H1 (cell line): ENCODE measurements around the gene CD37. TPM values are rescaled to one million over a fixed set of nuclear protein-coding genes. Genes with fewer than 3 reads are reported as not detected.

ENCODE experiments used
- CTCF ChIA-PET: fragments of 300-600 bp; sonication (Branson Sonifier 250); formaldehyde crosslinking; loops from one replicate; lab custom pipeline; 2021; ENCODE audit not compliant: partially characterized antibody; lab: Charles Lee
- POLR2A ChIA-PET: fragments of 300-600 bp; sonication (Branson Sonifier 250); formaldehyde crosslinking; loops from one replicate; lab custom pipeline; 2021; ENCODE audit warnings: inconsistent platforms; ENCODE audit not compliant: partially characterized antibody; lab: Charles Lee
- DNase-seq, 2 experiments: peaks; one replicate each; pipeline versions ENCODE4 v3.0.0 to v3.0.0-alpha.2; 2010 to 2022; ENCODE audit warnings: low spot score in 2 of 2, low read depth in 1 of 2, mixed read lengths in 1 of 2
- FAIRE-seq: peaks from 2 replicates; lab custom pipeline; 2011; peaks lifted over from hg19 to GRCh38; lab: Jason Lieb, UNC
- H2AFZ ChIP-seq: 2 replicates; pipeline ENCODE4 v1.8.1; 2012; ENCODE audit warnings: low read length, inconsistent platforms
- H2AK5ac ChIP-seq: 2 replicates; pipeline ENCODE4 v1.6.1; 2013; ENCODE audit warnings: low read depth, low read length
- H2BK120ac ChIP-seq: replicated peaks from 2 replicates; pipeline ENCODE3; 2013; ENCODE audit warnings: low read depth, low read length, inconsistent platforms
- H2BK12ac ChIP-seq: 2 replicates; pipeline ENCODE4 v1.6.1; 2013; ENCODE audit warnings: low read depth, low read length
- H2BK15ac ChIP-seq: 2 replicates; pipeline ENCODE4 v1.6.1; 2013; ENCODE audit warnings: low read length
- H2BK20ac ChIP-seq: 2 replicates; pipeline ENCODE4 v1.6.1; 2013; ENCODE audit warnings: low read length
- H2BK5ac ChIP-seq: 2 replicates; pipeline ENCODE4 v1.6.1; 2013; ENCODE audit warnings: low read depth, low read length
- H3K14ac ChIP-seq: 2 replicates; pipeline ENCODE4 v1.6.1; 2013; ENCODE audit warnings: inconsistent platforms; ENCODE audit not compliant: insufficient read length
- H3K18ac ChIP-seq: 2 replicates; pipeline ENCODE4 v1.6.1; 2013; ENCODE audit warnings: low read length; ENCODE audit errors: extremely low read depth
- H3K23ac ChIP-seq: 2 replicates; pipeline ENCODE4 v1.6.1; 2013; ENCODE audit warnings: inconsistent platforms; ENCODE audit not compliant: insufficient read length
- H3K23me2 ChIP-seq: 2 replicates; pipeline ENCODE4 v1.6.1; 2013; ENCODE audit warnings: low read depth, low read length
- H3K27ac ChIP-seq: 2 replicates; pipeline ENCODE4 v1.6.1; 2011; ENCODE audit warnings: low read depth, low read length, inconsistent platforms
- H3K27me3 ChIP-seq, 4 experiments: replicated peaks in 1 of 4; 1 replicate in 1 of 4; 2 replicates in 3 of 4; pipeline versions ENCODE4 v1.6.1 to v1.8.1; 2011 to 2013; ENCODE audit warnings: low read length in 3 of 4, mild to moderate bottlenecking in 3 of 4, inconsistent platforms in 2 of 4, mixed read lengths in 2 of 4, moderate library complexity in 1 of 4; ENCODE audit not compliant: control insufficient read depth in 3 of 4, insufficient read depth in 3 of 4; ENCODE audit errors: extremely low read depth in 1 of 4
- H3K36me3 ChIP-seq, 4 experiments: 2 replicates each; pipeline versions ENCODE4 v1.6.1 to v1.8.1; 2011 to 2013; ENCODE audit warnings: mild to moderate bottlenecking in 4 of 4, low read length in 3 of 4, moderate library complexity in 2 of 4, control low read depth in 1 of 4, inconsistent platforms in 1 of 4; ENCODE audit not compliant: insufficient read depth in 4 of 4, control insufficient read depth in 2 of 4
- H3K4ac ChIP-seq: replicated peaks from 2 replicates; pipeline ENCODE3; 2013; ENCODE audit warnings: low read length, low read depth, mixed read lengths, inconsistent platforms; ENCODE audit not compliant: insufficient read length
- H3K4me1 ChIP-seq, 4 experiments: replicated peaks in 1 of 4; 1 replicate in 1 of 4; 2 replicates in 3 of 4; pipeline versions ENCODE4 v1.6.1 to v1.8.1; 2011 to 2013; ENCODE audit warnings: low read length in 3 of 4, inconsistent platforms in 2 of 4, mixed read lengths in 1 of 4; ENCODE audit not compliant: insufficient read depth in 4 of 4, control insufficient read depth in 3 of 4
- H3K4me2 ChIP-seq, 2 experiments: 2 replicates each; pipeline versions ENCODE4 v1.6.1 to v1.8.1; 2011 to 2013; ENCODE audit warnings: low read depth in 2 of 2, low read length in 2 of 2, control low read depth in 1 of 2, inconsistent platforms in 1 of 2, mild to moderate bottlenecking in 1 of 2; ENCODE audit not compliant: insufficient read depth in 1 of 2
- H3K4me3 ChIP-seq, 4 experiments: fragments of 200-600, 300-600 bp in 1 of 4; sonication (generic), shearing (Covaris generic), sonication (Bioruptor Twin) in 1 of 4; 2 replicates each; pipeline versions ENCODE4 v1.5.1 to v1.8.1; 2011 to 2016; ENCODE audit warnings: low read length in 4 of 4, low read depth in 3 of 4, control low read depth in 2 of 4, inconsistent platforms in 2 of 4, mild to moderate bottlenecking in 2 of 4, mixed read lengths in 1 of 4, moderate library complexity in 1 of 4; ENCODE audit not compliant: insufficient read depth in 2 of 4; ENCODE audit errors: extremely low read depth in 1 of 4
- H3K56ac ChIP-seq: replicated peaks from 2 replicates; pipeline ENCODE3; 2013; ENCODE audit warnings: low read depth, mild to moderate bottlenecking, mixed read lengths, low read length, inconsistent platforms; ENCODE audit not compliant: insufficient read length
- H3K79me1 ChIP-seq: 2 replicates; pipeline ENCODE4 v1.6.1; 2013; ENCODE audit warnings: low read depth, low read length, control low read depth
- H3K79me2 ChIP-seq, 2 experiments: 2 replicates each; pipeline versions ENCODE4 v1.6.1 to v1.8.1; 2012 to 2013; ENCODE audit warnings: low read length in 2 of 2, mild to moderate bottlenecking in 2 of 2, inconsistent platforms in 1 of 2; ENCODE audit not compliant: insufficient read depth in 2 of 2, control insufficient read depth in 1 of 2
- H3K9ac ChIP-seq, 4 experiments: replicated peaks in 1 of 4; 1 replicate in 1 of 4; 2 replicates in 3 of 4; pipeline versions ENCODE4 v1.6.1 to v1.8.1; 2011 to 2013; ENCODE audit warnings: low read depth in 3 of 4, low read length in 3 of 4, control low read depth in 2 of 4, mild to moderate bottlenecking in 2 of 4, moderate library complexity in 2 of 4, inconsistent platforms in 1 of 4; ENCODE audit errors: extremely low read depth in 1 of 4
- H3K9me3 ChIP-seq, 2 experiments: 2 replicates each; pipeline versions ENCODE4 v1.6.1 to v1.8.1; 2012 to 2013; ENCODE audit warnings: mild to moderate bottlenecking in 2 of 2, moderate library complexity in 2 of 2, control low read depth in 1 of 2, inconsistent platforms in 1 of 2, low read depth in 1 of 2, low read length in 1 of 2, mixed read lengths in 1 of 2; ENCODE audit not compliant: insufficient read depth in 2 of 2
- H4K20me1 ChIP-seq, 2 experiments: replicated peaks in 1 of 2; 2 replicates each; pipeline versions ENCODE3 to v1.8.1; 2011 to 2013; ENCODE audit warnings: inconsistent platforms in 2 of 2, low read length in 2 of 2, mild to moderate bottlenecking in 1 of 2; ENCODE audit not compliant: insufficient read depth in 2 of 2, control insufficient read depth in 1 of 2
- H4K5ac ChIP-seq: 2 replicates; pipeline ENCODE4 v1.6.1; 2013; ENCODE audit warnings: low read length, low read depth, mixed read lengths, inconsistent platforms; ENCODE audit not compliant: insufficient read length
- H4K8ac ChIP-seq: 2 replicates; pipeline ENCODE4 v1.8.0; 2013; ENCODE audit warnings: mild to moderate bottlenecking, moderate library complexity, low read length, inconsistent platforms; ENCODE audit not compliant: insufficient read depth; ENCODE audit errors: extremely low read depth
- H4K91ac ChIP-seq: replicated peaks from 2 replicates; pipeline ENCODE3; 2013; ENCODE audit warnings: low read length, mixed read lengths, inconsistent platforms; ENCODE audit not compliant: insufficient read length
- CBX5 ChIP-seq: fragments of 300-800, 300-1000 bp; sonication (generic); IDR thresholded peaks from 2 replicates; pipeline ENCODE4 v1.7.1; 2016; ENCODE audit warnings: antibody characterized with exemption, low read length, low read depth
- CEBPB ChIP-seq: IDR thresholded peaks from 2 replicates; pipeline ENCODE4 v1.6.1; 2012; ENCODE audit warnings: low read depth, low read length
- EGR1 ChIP-seq: IDR thresholded peaks from 2 replicates; pipeline ENCODE4 v1.6.1; 2011; ENCODE audit warnings: low read depth, low read length, borderline replicate concordance
- JUND ChIP-seq: IDR thresholded peaks from 2 replicates; pipeline ENCODE4 v1.6.1; 2011; ENCODE audit warnings: mild to moderate bottlenecking, improper control_type of control experiment, low read length
- KDM1A ChIP-seq: fragments of 200-600, 300-600 bp; sonication (generic); IDR thresholded peaks from 2 replicates; pipeline ENCODE4 v1.7.1; 2016; ENCODE audit warnings: mild to moderate bottlenecking, low read length, borderline replicate concordance
- RAD21 ChIP-seq, 2 experiments: IDR thresholded peaks in 1 of 2; conservative IDR thresholded peaks in 1 of 2; 2 replicates each; pipeline ENCODE4 v1.6.1; 2011; ENCODE audit warnings: low read depth in 2 of 2, low read length in 2 of 2, improper control_type of control experiment in 1 of 2, inconsistent platforms in 1 of 2, mild to moderate bottlenecking in 1 of 2, moderate library complexity in 1 of 2
- RXRA ChIP-seq: IDR thresholded peaks from 2 replicates; pipeline ENCODE4 v1.6.1; 2011; ENCODE audit warnings: low read depth, mild to moderate bottlenecking, low read length, moderate library complexity; ENCODE audit not compliant: insufficient read depth
- SP1 ChIP-seq: IDR thresholded peaks from 2 replicates; pipeline ENCODE4 v1.6.1; 2011; ENCODE audit warnings: low read depth, low read length
- SP2 ChIP-seq: IDR thresholded peaks from 2 replicates; pipeline ENCODE4 v1.6.1; 2012; ENCODE audit warnings: mild to moderate bottlenecking, low read length, inconsistent platforms
- WGBS, 2 experiments: shearing (Covaris generic) in 1 of 2; methylation state at CpG; one replicate each; pipeline versions ENCODE4 v1.1.6 to v1.1.7; 2013 to 2015; ENCODE audit warnings: low lambda C conversion rate in 2 of 2, mixed read lengths in 2 of 2, inconsistent platforms in 1 of 2, low coverage in 1 of 2, missing lambda C conversion rate in 1 of 2; ENCODE audit not compliant: insufficient replicate concordance in 2 of 2, insufficient coverage in 1 of 2, insufficient read length in 1 of 2; ENCODE audit errors: extremely low coverage in 1 of 2, missing lambda C conversion rate in 1 of 2; 5-methylcytosine and 5-hydroxymethylcytosine counted together
- polyA plus RNA-seq, 7 experiments: library from polyadenylated mRNA; depleted of rRNA in 3 of 7; stranded (reverse) in 5 of 7; unstranded in 2 of 7; fragments of >200 nt in 5 of 7; fragments of 200-250 nt in 2 of 7; gene quantifications; 1 replicate in 5 of 7; 2 replicates in 1 of 7; 4 replicates in 1 of 7; pipeline versions ENCODE4 v1.2.1 to v1.2.3, GENCODE V29; 2011 to 2013; ENCODE audit warnings: missing spikeins in 2 of 7, mixed read lengths in 2 of 7
- total RNA-seq: library from RNA; stranded (reverse); fragmentation: NEBNext Ultra II Directional; extraction: Animal tissue kit (Norgen Biotek cat#: 25700); gene quantifications from 2 replicates; pipeline ENCODE4 v1.2.1, GENCODE V29; 2021

CD37 gene
- total and polyA plus RNA-seq, 2 of the 8 experiments (the other 6 are each of a cell fraction or from before 2014, with no cell fraction given) = not detected

DNA sequence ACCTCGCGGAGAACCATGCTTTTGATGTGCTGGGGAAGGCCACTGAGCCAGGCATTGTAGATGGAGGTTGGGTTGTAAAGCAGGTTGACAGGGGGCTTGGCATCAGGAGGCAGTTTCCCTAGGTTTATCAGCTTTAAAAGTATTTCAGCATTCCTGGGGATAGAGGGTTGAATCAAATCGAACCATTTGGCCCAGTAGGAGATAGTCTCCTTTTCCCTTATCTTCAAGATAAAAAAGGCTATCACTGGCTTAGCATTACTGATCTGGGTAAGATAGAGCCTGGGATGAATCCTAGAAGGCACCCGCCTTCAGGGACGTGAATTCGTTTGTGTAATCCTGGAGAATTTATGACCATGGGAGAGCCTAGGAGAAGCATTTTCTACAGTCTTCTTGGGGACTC, 40.8 kb upstream of the CD37 start:
- Histone ChIP-seq H2BK20ac (no peak overlapping the region), H4K91ac (no peak overlapping the region), H2AFZ (no peak overlapping the region), H3K79me2 (no peaks in the 10 kb centered on the region), H2BK120ac (no peak overlapping the region), H3K4me2 (no peak overlapping the region), H4K5ac (no peak overlapping the region), H3K4me1 (no peaks in the 10 kb centered on the region), H2BK15ac (no peak overlapping the region), H3K79me1 (no peaks in the 10 kb centered on the region), H3K18ac (no peak overlapping the region), H3K23me2 (no peaks in the 10 kb centered on the region), H3K4ac (no peak overlapping the region), H3K27ac (no peak overlapping the region), H3K9me3 (peaks cover 0 to 3% of the 10 kb centered on the region in 2 experiments; a peak in 1 of 4 replicates), H3K36me3 (no peaks in the 10 kb centered on the region), H3K23ac (no peak overlapping the region), H2BK5ac (no peak overlapping the region), H2AK5ac (no peak overlapping the region), H2BK12ac (no peak overlapping the region), H3K56ac (no peak overlapping the region), H3K27me3 (no peaks in the 10 kb centered on the region), H3K14ac (no peak overlapping the region), H3K4me3 (no peak overlapping the region), H4K8ac (no peak overlapping the region), H3K9ac (no peak overlapping the region), H4K20me1 (no peaks in the 10 kb centered on the region)
- 89% methylated on average over 6 of the region's 6 CpGs; no CpG with 5 or more reads in 1 of the 2 experiments for WGBS, 2 experiments
- TF ChIP-seq SP2 (no peak), SP1 (no peak), KDM1A (no peak), RAD21 (IDR thresholded peaks at IDR 0.05 in 1 of 2, conservative IDR thresholded peaks at IDR 0.05 in 1 of 2; ENCODE audit: low read depth in 2 of 2, low read length in 2 of 2) (no peak), EGR1 (no peak), CBX5 (no peak), RXRA (no peak), JUND (no peak), CEBPB (no peak)
- ChIA-PET CTCF (interaction anchor here (1.0 to 3.5 kb wide), 4 partner anchors 8 to 69 kb away, joined by 3 to 29 read pairs (median 6); no protein-coding TSS in a partner anchor), POLR2A (no interaction called here)
- no peak for FAIRE-seq
- DNase-seq = no peak
